Osteocyte (in vitro differentiated cells): ENCODE measurements around the gene ANP32A. TPM values are rescaled to one million over a fixed set of nuclear protein-coding genes. Genes with fewer than 3 reads are reported as not detected.
A peak's percentile ranks its signal among the peaks of the same experiment; 100 is the strongest.

Experiments
- DNase-seq: peaks from one replicate; pipeline ENCODE4 v3.0.0; 2021; ENCODE audit warnings: mixed read lengths; ENCODE audit not compliant: unreplicated experiment; ENCODE audit errors: extremely low spot score
- H3K27ac Mint-ChIP-seq: one replicate; pipeline ENCODE4 v1.8.0; 2021; ENCODE audit warnings: mild to moderate bottlenecking, mixed read lengths; ENCODE audit not compliant: unreplicated experiment
- H3K27me3 Mint-ChIP-seq: one replicate; pipeline ENCODE4 v1.8.0; 2021; ENCODE audit warnings: mixed read lengths; ENCODE audit not compliant: unreplicated experiment
- H3K36me3 Mint-ChIP-seq: one replicate; pipeline ENCODE4 v1.8.0; 2021; ENCODE audit warnings: mixed read lengths; ENCODE audit not compliant: unreplicated experiment
- H3K4me1 Mint-ChIP-seq: one replicate; pipeline ENCODE4 v1.8.0; 2021; ENCODE audit warnings: mixed read lengths; ENCODE audit not compliant: unreplicated experiment
- H3K4me3 Mint-ChIP-seq: one replicate; pipeline ENCODE4 v1.8.0; 2021; ENCODE audit warnings: mild to moderate bottlenecking, moderate library complexity, mixed read lengths; ENCODE audit not compliant: unreplicated experiment
- H3K9me3 Mint-ChIP-seq: one replicate; pipeline ENCODE4 v1.8.0; 2021; ENCODE audit warnings: mixed read lengths; ENCODE audit not compliant: unreplicated experiment
- CTCF ChIP-seq: fragments of 200-600 bp; sonication (generic); IDR thresholded peaks from 2 replicates; pipeline ENCODE4 v1.5.0; 2021; ENCODE audit warnings: antibody characterized with exemption, mild to moderate bottlenecking, moderate library complexity
- total RNA-seq: library from RNA; stranded (reverse); gene quantifications from 2 replicates; pipeline ENCODE4 v1.2.1, GENCODE V29; 2021

The ANP32A gene
- total RNA-seq, 1 donor from 2014 or later: 155 TPM

GRCh38 chr15:68797599-68798345 lies 22.9 kb downstream of the ANP32A start:
- Mint-ChIP-seq H3K27me3 (no peaks in the 10 kb centered on the region), H3K4me3 (no peak overlapping the region), H3K27ac (peak overlapping the region; percentile 56), H3K36me3 (peaks cover 7% of the 10 kb centered on the region), H3K9me3 (no peaks in the 10 kb centered on the region), H3K4me1 (peaks cover 45% of the 10 kb centered on the region)
- DNase-seq: no peak
- TF ChIP-seq CTCF: no peak

GRCh38 chr15:68797191-68797590 lies 23.5 kb downstream of the ANP32A start:
- H3K4me3 Mint-ChIP-seq: no peak overlapping the region
- H3K27ac Mint-ChIP-seq: peak overlapping the region; percentile 56
- H3K4me1 Mint-ChIP-seq: peaks cover 46% of the 10 kb centered on the region
- H3K36me3 Mint-ChIP-seq: peaks cover 7% of the 10 kb centered on the region
- no peaks in the 10 kb centered on the region for H3K27me3 Mint-ChIP-seq
- no peak for DNase-seq
- no peak for TF ChIP-seq CTCF
- no peaks in the 10 kb centered on the region for H3K9me3 Mint-ChIP-seq

GRCh38 chr15:68796576-68796975 lies 24.1 kb downstream of the ANP32A start:
- Mint-ChIP-seq H3K27me3 (no peaks in the 10 kb centered on the region), H3K27ac (peak overlapping the region; percentile 7), H3K4me3 (no peak overlapping the region), H3K4me1 (peaks cover 48% of the 10 kb centered on the region), H3K36me3 (peaks cover 10% of the 10 kb centered on the region), H3K9me3 (no peaks in the 10 kb centered on the region)
- DNase-seq: no peak
- no peak for TF ChIP-seq CTCF

- Mint-ChIP-seq H3K27ac (peak overlapping the region; percentile 70), H3K9me3 (no peaks in the 10 kb centered on the region), H3K4me3 (peak overlapping the region; percentile 8), H3K27me3 (no peaks in the 10 kb centered on the region), H3K36me3 (peaks cover 10% of the 10 kb centered on the region), H3K4me1 (peaks cover 60% of the 10 kb centered on the region)
- no peak for TF ChIP-seq CTCF
- DNase-seq: no peak
Measured at GRCh38 chr15:68795298-68795848, 25.3 kb downstream of the ANP32A start.

GRCh38 chr15:68794863-68795262 lies 25.8 kb downstream of the ANP32A start:
- Mint-ChIP-seq H3K9me3 (no peaks in the 10 kb centered on the region), H3K4me3 (no peak overlapping the region), H3K27ac (peak overlapping the region; percentile 70), H3K27me3 (no peaks in the 10 kb centered on the region), H3K4me1 (peaks cover 62% of the 10 kb centered on the region), H3K36me3 (peaks cover 10% of the 10 kb centered on the region)
- DNase-seq: no peak
- TF ChIP-seq CTCF: no peak
